ENCODE data around the gene SLC25A26.

DNA sequence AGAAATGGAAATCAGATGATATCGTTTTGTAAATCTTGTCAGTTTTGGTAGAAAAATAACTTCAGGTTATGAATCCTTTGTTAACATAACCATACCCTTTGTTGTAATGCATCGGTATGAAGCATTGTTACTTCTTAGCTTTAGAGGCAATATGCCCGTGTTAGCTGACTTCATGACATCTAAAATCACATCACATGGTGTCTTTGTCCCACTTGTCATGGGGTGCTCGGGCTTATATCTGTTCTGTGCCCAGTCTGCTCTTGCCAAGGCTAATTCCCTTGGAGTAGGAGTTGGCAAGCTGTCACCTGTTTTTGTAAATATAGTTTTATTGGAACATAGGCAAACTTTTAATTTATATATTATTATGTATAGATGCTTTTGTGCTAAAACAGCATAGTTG, 39.6 kb downstream of the SLC25A26 start:
- TF ChIP-seq POLR2A (IDR thresholded peaks at IDR 0.05) = no peak
- no peak for TF ChIP-seq CTCF (IDR thresholded peaks at IDR 0.05)
- TF ChIP-seq EP300 (IDR thresholded peaks at IDR 0.05) = no peak

Measured in tibial nerve (tissue), 4 donors.